Kidney (tissue), 14 donors: Measurements from ENCODE around the gene TSKS. TPM values are rescaled to one million over a fixed set of nuclear protein-coding genes. Genes with fewer than 3 reads are reported as not detected.

ENCODE experiments used
- DNase-seq, 5 donors: peaks; one replicate each; pipeline ENCODE4 v3.0.0-alpha.2; 2013 to 2020
- FAIRE-seq: peaks from 2 replicates; lab custom pipeline; 2012; peaks lifted over from hg19 to GRCh38; lab: Jason Lieb, UNC
- H3K27ac ChIP-seq, 2 donors: one replicate each; pipeline ENCODE4 v1.7.0; 2013; ENCODE audit warnings: low read depth in 2 of 2, low read length in 2 of 2, inconsistent platforms in 1 of 2
- H3K27me3 ChIP-seq: one replicate; pipeline ENCODE4 v1.7.1; 2013; ENCODE audit warnings: low read length, inconsistent platforms; ENCODE audit not compliant: control insufficient read depth, insufficient read depth
- H3K36me3 ChIP-seq, 3 donors: one replicate each; pipeline versions ENCODE4 v1.7.0 to v1.7.1; 2013; ENCODE audit warnings: low read length in 3 of 3, control low read depth in 1 of 3, inconsistent platforms in 1 of 3; ENCODE audit not compliant: insufficient read depth in 3 of 3, control insufficient read depth in 2 of 3
- H3K4me1 ChIP-seq, 3 donors: one replicate each; pipeline versions ENCODE4 v1.7.0 to v1.7.1; 2013; ENCODE audit warnings: low read length in 3 of 3, inconsistent platforms in 1 of 3, low read depth in 1 of 3; ENCODE audit not compliant: control insufficient read depth in 2 of 3, insufficient read depth in 2 of 3
- H3K4me3 ChIP-seq, 3 donors: one replicate each; pipeline versions ENCODE4 v1.7.0 to v1.8.1; 2013; ENCODE audit warnings: low read length in 3 of 3, control low read depth in 1 of 3, inconsistent platforms in 1 of 3
- H3K9ac ChIP-seq, 3 donors: one replicate each; pipeline versions ENCODE4 v1.7.0 to v1.7.1; 2013; ENCODE audit warnings: low read length in 3 of 3, control low read depth in 1 of 3, inconsistent platforms in 1 of 3
- H3K9me3 ChIP-seq, 3 donors: one replicate each; pipeline versions ENCODE4 v1.7.0 to v1.7.1; 2013; ENCODE audit warnings: low read length in 3 of 3, control low read depth in 1 of 3, inconsistent platforms in 1 of 3; ENCODE audit not compliant: control insufficient read depth in 2 of 3, insufficient read depth in 1 of 3
- intact Hi-C: fragments of 100-400 bp; cut with DNase I; formaldehyde crosslinking; loops from one replicate; pipeline ENCODE4 v1.11.1; 2022
- polyA plus RNA-seq: library from polyadenylated mRNA; stranded (reverse); fragments of 350-450 nt; fragmentation: Illumina TruSeq; extraction: RNeasy Lipid Tissue Mini Kit (QIAGEN cat#74804); gene quantifications from one replicate; pipeline ENCODE4 v1.2.3, GENCODE V29; 2014; ENCODE audit warnings: low read depth, low replicate concordance; ENCODE audit not compliant: insufficient read depth
- total RNA-seq: library from RNA; stranded (reverse); fragmentation: NEBNext Ultra II Directional; extraction: Animal tissue kit (Norgen Biotek cat#: 25700); gene quantifications from one replicate; pipeline ENCODE4 v1.2.1, GENCODE V29; 2021
- TF ChIP-seq, protein P1 (sequence below): IDR thresholded peaks from 3 replicates; pipeline ENCODE4 v1.5.1; 2012; ENCODE audit warnings: mild to moderate bottlenecking, moderate library complexity, borderline replicate concordance; ENCODE audit not compliant: insufficient read depth; ENCODE audit errors: extremely low read depth
- donor health status: control.
- donor health status: control.
- donor health status: control.
- donor health status: control.
- donor health status: control.
- donor health status: DM: yes; HTN: yes; CAD: no.
- donor health status: Normal renal cell carcinoma (clear cell type).

TSKS gene
- total and polyA plus RNA-seq, 2 donors from 2014 or later: 0.47 to 0.50 TPM

DNA sequence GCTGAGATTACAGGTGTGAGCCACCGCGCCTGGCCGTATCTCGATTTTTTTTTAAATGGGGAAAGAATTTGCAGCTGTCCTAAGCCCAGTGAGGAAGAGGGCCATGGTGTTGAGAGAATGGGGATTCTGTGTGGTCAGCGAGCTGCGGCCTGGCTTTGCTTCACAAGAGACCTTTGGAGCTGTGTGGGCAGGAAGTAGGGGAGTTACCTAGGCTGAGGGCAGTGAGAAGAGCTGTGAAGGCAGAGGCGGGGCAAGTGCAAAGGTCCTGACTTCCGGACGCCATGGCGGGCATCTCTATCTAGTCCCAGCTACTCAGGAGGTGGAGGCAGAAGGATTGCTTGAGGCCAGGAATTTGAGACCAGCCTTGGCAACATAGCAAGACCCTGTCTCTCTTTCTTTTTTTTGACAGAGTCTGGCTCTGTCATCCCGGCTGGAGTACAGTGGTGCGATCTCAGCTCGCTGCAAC is 8.6 kb upstream of the TSKS start:
- no peaks in the 10 kb centered on the region for H3K27me3 ChIP-seq
- H3K4me3 ChIP-seq: no peak overlapping the region
- H3K4me1 ChIP-seq: peaks cover 0 to 12% (median 11%) of the 10 kb centered on the region in 3 donors
- no peak overlapping the region for H3K9ac ChIP-seq
- DNase-seq (no peak), FAIRE-seq (no peak)
- H3K27ac ChIP-seq: peak overlapping the region; percentile 39 to 65
- H3K36me3 ChIP-seq: peaks cover 0 to 2% (median 0%) of the 10 kb centered on the region in 3 donors
- intact Hi-C loops: no loop called here
- H3K9me3 ChIP-seq: no peaks in the 10 kb centered on the region
- TF ChIP-seq, protein P1, sequence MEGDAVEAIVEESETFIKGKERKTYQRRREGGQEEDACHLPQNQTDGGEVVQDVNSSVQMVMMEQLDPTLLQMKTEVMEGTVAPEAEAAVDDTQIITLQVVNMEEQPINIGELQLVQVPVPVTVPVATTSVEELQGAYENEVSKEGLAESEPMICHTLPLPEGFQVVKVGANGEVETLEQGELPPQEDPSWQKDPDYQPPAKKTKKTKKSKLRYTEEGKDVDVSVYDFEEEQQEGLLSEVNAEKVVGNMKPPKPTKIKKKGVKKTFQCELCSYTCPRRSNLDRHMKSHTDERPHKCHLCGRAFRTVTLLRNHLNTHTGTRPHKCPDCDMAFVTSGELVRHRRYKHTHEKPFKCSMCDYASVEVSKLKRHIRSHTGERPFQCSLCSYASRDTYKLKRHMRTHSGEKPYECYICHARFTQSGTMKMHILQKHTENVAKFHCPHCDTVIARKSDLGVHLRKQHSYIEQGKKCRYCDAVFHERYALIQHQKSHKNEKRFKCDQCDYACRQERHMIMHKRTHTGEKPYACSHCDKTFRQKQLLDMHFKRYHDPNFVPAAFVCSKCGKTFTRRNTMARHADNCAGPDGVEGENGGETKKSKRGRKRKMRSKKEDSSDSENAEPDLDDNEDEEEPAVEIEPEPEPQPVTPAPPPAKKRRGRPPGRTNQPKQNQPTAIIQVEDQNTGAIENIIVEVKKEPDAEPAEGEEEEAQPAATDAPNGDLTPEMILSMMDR: no peak

DNA sequence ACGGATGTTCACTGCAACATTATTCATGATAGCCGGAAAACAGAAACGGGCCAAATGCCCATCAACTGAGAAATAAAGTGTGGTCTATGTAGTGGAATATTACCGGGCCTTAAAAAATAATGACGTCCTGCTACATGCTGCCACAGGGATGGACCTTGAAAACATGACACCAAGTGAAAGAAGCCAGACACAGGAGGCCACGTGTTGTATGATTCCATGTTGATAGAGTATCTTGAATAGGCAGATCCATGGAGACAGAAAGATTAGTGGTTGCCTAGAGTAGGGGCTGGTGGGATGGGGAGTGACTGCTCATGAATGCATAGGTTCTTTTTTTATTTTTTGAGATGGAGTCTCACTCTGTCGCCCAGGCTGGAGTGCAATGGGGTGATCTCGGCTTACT is 7.4 kb upstream of the TSKS start:
- H3K9ac ChIP-seq: no peak overlapping the region
- no peaks in the 10 kb centered on the region for H3K36me3 ChIP-seq
- FAIRE-seq: no peak
- no peaks in the 10 kb centered on the region for H3K27me3 ChIP-seq
- no peak overlapping the region for H3K4me3 ChIP-seq
- no peaks in the 10 kb centered on the region for H3K9me3 ChIP-seq
- no peak overlapping the region for H3K27ac ChIP-seq
- intact Hi-C loops: no loop called here
- peaks cover 0 to 18% (median 11%) of the 10 kb centered on the region in 3 donors for H3K4me1 ChIP-seq
- no peak for DNase-seq
- TF ChIP-seq, protein P1: no peak

DNA sequence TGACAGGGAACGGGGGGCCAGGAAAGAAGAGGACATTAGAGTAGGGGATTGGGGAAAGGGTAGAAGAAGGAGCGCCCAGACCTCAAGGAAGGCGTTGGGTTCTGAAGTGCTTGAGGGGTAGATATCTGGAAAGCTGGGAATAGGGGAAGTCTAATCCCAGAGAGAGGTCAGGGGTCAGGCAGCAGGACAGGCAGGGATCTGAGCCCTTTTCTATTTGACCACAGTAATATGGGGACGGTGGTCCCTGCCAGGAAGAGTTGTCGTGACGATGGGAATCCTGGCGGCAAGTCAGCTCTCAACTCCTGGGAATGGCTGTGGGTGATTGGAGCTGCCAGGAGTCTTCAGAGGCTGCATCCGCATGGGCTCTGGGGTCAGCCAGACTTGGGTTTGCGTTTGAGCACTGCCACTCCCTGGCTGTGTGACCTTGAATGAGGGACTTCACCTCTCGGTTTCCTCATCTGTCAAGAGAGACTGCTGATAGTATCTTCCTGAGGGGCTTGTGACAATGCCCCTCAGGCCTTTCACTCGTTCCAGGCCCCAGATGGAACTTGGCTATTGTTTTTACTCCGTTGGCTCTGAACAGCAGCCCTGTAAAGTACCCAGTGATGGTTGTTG is 5.0 kb upstream of the TSKS start:
- Histone ChIP-seq H3K9ac (peak overlapping the region in 2 of 3 donors; percentile 43 to 92), H3K9me3 (no peaks in the 10 kb centered on the region), H3K36me3 (no peaks in the 10 kb centered on the region), H3K27ac (no peak overlapping the region), H3K4me1 (peaks cover 0 to 18% (median 12%) of the 10 kb centered on the region in 3 donors), H3K27me3 (no peaks in the 10 kb centered on the region), H3K4me3 (peak overlapping the region; percentile 63 to 91 (median 79))
- DNase-seq (no peak), FAIRE-seq (no peak)
- intact Hi-C loops: no loop called here
- TF ChIP-seq, protein P1: no peak
